Upper lobe of left lung (tissue), 6 donors: ENCODE results near the gene HEATR1. TPM values are rescaled to one million over a fixed set of nuclear protein-coding genes. Genes with fewer than 3 reads are reported as not detected.

ENCODE experiments used
- ATAC-seq, 2 donors: fragments of 200-7000 bp; cut with Tn5 transposase; one replicate each; pipeline ENCODE4 v1.9.1; 2022; ENCODE audit warnings: mild to moderate bottlenecking in 2 of 2, moderate library complexity in 2 of 2; ENCODE audit not compliant: low FRiP score in 2 of 2
- DNase-seq, 2 donors: peaks; one replicate each; pipeline ENCODE4 v3.0.0-alpha.2; 2019 to 2020
- H3K27ac ChIP-seq, 4 donors: fragments of 200-600 bp; sonication (generic); one replicate each; pipeline ENCODE4 v1.5.1; 2016 to 2019
- H3K27me3 ChIP-seq, 4 donors: fragments of 200-600 bp; sonication (generic); one replicate each; pipeline ENCODE4 v1.5.1; 2017 to 2019
- H3K36me3 ChIP-seq, 4 donors: fragments of 200-600 bp; sonication (generic); one replicate each; pipeline ENCODE4 v1.5.1; 2016 to 2019
- H3K4me1 ChIP-seq, 4 donors: fragments of 200-600 bp; sonication (generic); one replicate each; pipeline ENCODE4 v1.5.1; 2018 to 2019
- H3K4me3 ChIP-seq, 4 donors: fragments of 200-600 bp; sonication (generic); one replicate each; pipeline ENCODE4 v1.5.1; 2017 to 2019; ENCODE audit warnings: mild to moderate bottlenecking in 2 of 4, moderate library complexity in 1 of 4
- H3K9me3 ChIP-seq, 4 donors: fragments of 200-600 bp; sonication (generic); one replicate each; pipeline ENCODE4 v1.5.1; 2018 to 2019
- EP300 ChIP-seq, 4 donors: sonication (generic); formaldehyde crosslinking; IDR thresholded peaks; one replicate each; pipeline ENCODE4 v1.5.1; 2017; ENCODE audit warnings: antibody characterized with exemption in 4 of 4, control low read depth in 2 of 4
- POLR2A ChIP-seq, 4 donors: fragments of 450-650 bp; IDR thresholded peaks; one replicate each; pipeline ENCODE4 v1.5.1; 2016 to 2017; ENCODE audit warnings: antibody characterized with exemption in 4 of 4, mild to moderate bottlenecking in 2 of 4
- POLR2AphosphoS5 ChIP-seq, 2 donors: sonication (generic); formaldehyde crosslinking; IDR thresholded peaks; one replicate each; pipeline ENCODE4 v1.5.1; 2017; ENCODE audit warnings: antibody characterized with exemption in 2 of 2
- WGBS, 2 donors: methylation state at CpG; one replicate each; pipeline ENCODE4 v1.1.5; 2017 to 2018; 5-methylcytosine and 5-hydroxymethylcytosine counted together
- total RNA-seq, 6 donors: library from RNA; depleted of rRNA in 4 of 6; stranded (reverse); fragments of >200 nt in 4 of 6; gene quantifications; one replicate each; pipeline versions ENCODE4 v1.1.0 to v1.2.1, GENCODE V29; 2016 to 2021
- TF ChIP-seq, protein P1 (sequence below), 6 experiments: fragments of 450-650 bp in 4 of 6; fragments of 200-600 bp in 2 of 6; sonication (generic) in 2 of 6; IDR thresholded peaks; one replicate each; pipeline ENCODE4 v1.5.1; 2016 to 2019; ENCODE audit warnings: antibody characterized with exemption in 6 of 6
- donor health status: DM: no; HTN: no; CAD: no; lungs with moderate emphysema.
- donor health status: DM: no; HTN: yes; CAD: no; lungs with severe emphysema.

The HEATR1 gene
- total RNA-seq, 6 donors from 2014 or later, result 9.0 to 27.5 (median 18.5) TPM

DNA sequence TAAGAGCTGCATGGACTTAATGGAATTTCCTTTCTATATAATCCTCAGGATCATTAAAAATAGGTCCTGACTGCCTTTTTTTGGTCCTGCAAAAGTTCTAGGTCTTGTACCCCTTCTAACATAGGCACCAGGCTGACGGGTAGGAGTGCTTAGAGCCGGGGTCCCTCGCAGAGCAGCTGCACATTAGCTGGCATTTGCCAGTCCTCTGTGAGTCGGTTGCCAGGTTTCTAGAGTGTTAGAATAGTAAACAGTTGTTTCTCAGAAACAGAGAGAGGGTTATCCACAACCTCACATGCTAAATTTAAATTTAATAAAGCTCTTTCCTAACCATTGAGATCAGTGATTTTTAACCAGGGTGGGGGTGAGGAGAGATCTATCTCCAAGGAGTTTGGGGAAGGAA lies 35.4 kb upstream of the HEATR1 start:
- no peaks in the 10 kb centered on the region for H3K27me3 ChIP-seq
- no peak for TF ChIP-seq POLR2A (IDR thresholded peaks at IDR 0.05)
- TF ChIP-seq, protein P1, sequence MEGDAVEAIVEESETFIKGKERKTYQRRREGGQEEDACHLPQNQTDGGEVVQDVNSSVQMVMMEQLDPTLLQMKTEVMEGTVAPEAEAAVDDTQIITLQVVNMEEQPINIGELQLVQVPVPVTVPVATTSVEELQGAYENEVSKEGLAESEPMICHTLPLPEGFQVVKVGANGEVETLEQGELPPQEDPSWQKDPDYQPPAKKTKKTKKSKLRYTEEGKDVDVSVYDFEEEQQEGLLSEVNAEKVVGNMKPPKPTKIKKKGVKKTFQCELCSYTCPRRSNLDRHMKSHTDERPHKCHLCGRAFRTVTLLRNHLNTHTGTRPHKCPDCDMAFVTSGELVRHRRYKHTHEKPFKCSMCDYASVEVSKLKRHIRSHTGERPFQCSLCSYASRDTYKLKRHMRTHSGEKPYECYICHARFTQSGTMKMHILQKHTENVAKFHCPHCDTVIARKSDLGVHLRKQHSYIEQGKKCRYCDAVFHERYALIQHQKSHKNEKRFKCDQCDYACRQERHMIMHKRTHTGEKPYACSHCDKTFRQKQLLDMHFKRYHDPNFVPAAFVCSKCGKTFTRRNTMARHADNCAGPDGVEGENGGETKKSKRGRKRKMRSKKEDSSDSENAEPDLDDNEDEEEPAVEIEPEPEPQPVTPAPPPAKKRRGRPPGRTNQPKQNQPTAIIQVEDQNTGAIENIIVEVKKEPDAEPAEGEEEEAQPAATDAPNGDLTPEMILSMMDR (IDR thresholded peaks at IDR 0.05), result no peak
- TF ChIP-seq POLR2AphosphoS5 (IDR thresholded peaks at IDR 0.05), result no peak
- TF ChIP-seq EP300 (IDR thresholded peaks at IDR 0.05), result no peak
- no peaks in the 10 kb centered on the region for H3K36me3 ChIP-seq
- 61 to 63% methylated on average over 4 of the region's 4 CpGs for WGBS, 2 donors
- DNase-seq (no peak), ATAC-seq (no peak)
- H3K4me3 ChIP-seq, result no peak overlapping the region
- H3K9me3 ChIP-seq, result no peaks in the 10 kb centered on the region
- H3K4me1 ChIP-seq, result no peaks in the 10 kb centered on the region
- no peak overlapping the region for H3K27ac ChIP-seq

DNA sequence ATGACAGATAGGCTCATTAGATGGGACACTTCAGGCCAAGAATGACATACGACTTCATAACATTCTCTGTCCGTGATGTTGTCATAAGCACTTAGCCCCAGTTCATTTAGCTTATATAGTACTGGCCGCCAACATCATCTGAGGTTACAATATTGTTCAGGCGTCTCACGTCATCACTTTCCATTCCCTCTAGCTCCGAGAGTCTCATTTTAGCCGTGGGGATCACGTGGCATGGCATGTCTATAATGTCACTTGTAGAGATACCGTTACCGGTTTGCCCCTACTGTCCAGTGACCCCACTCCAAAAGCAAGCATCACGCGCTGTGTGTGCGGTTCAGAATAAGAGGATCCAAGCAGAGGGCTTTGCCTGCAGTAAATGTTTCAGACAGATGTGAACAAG lies 34.6 kb upstream of the HEATR1 start:
- H3K4me3 ChIP-seq, result no peak overlapping the region
- no peaks in the 10 kb centered on the region for H3K27me3 ChIP-seq
- no peaks in the 10 kb centered on the region for H3K36me3 ChIP-seq
- DNase-seq (no peak), ATAC-seq (no peak)
- TF ChIP-seq POLR2AphosphoS5 (IDR thresholded peaks at IDR 0.05) (no peak), POLR2A (IDR thresholded peaks at IDR 0.05) (no peak), EP300 (IDR thresholded peaks at IDR 0.05) (no peak)
- TF ChIP-seq, protein P1 (IDR thresholded peaks at IDR 0.05), result no peak
- WGBS, 2 donors, result 84 to 90% methylated on average over 13 of the region's 13 CpGs
- no peaks in the 10 kb centered on the region for H3K4me1 ChIP-seq
- no peak overlapping the region for H3K27ac ChIP-seq
- no peaks in the 10 kb centered on the region for H3K9me3 ChIP-seq

GRCh38 chr1:236636017-236636416 lies 31.7 kb upstream of the HEATR1 start:
- 70 to 78% methylated on average over 7 of the region's 7 CpGs for WGBS, 2 donors
- Histone ChIP-seq H3K9me3 (no peaks in the 10 kb centered on the region), H3K27ac (no peak overlapping the region), H3K27me3 (no peaks in the 10 kb centered on the region), H3K4me1 (no peaks in the 10 kb centered on the region), H3K4me3 (no peak overlapping the region), H3K36me3 (no peaks in the 10 kb centered on the region)
- TF ChIP-seq POLR2A (IDR thresholded peaks at IDR 0.05) (no peak), EP300 (IDR thresholded peaks at IDR 0.05) (no peak), POLR2AphosphoS5 (IDR thresholded peaks at IDR 0.05) (no peak)
- DNase-seq (no peak), ATAC-seq (no peak)

DNA sequence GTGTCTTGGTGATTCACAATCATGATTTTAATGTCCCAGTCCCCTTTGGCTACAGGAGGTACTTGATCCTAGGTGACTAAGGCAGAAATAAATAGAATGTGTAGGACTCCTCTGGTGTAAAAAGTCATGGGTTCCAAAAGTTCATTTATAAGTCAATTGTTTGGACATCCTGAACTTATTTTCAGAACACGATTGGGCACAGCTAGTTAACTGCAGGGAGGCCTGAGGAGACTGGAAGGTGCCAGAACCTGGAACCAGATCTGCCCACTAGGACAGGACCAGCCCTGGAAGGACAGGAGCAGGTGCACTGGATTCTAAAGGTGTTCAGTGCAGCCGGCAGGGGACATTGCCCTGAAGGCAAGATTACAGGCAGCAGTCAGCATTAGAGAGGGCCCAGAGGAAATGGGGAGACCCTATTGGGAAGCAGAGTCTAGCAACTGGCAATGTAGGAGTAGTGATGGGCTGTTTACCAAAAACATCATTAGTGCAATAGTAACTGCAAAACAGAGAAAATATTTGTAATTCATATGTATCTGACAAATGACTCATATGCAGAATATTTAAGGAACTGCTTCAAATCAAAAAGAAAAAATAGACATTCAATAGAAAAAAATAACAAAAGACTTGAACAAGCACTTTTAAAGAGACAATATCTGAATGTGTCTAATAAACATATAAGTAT lies 23.6 kb upstream of the HEATR1 start:
- Histone ChIP-seq H3K27me3 (no peaks in the 10 kb centered on the region), H3K4me1 (no peaks in the 10 kb centered on the region), H3K36me3 (no peaks in the 10 kb centered on the region), H3K9me3 (peaks cover 0 to 2% (median 0%) of the 10 kb centered on the region in 4 donors), H3K4me3 (no peak overlapping the region), H3K27ac (no peak overlapping the region)
- WGBS, 2 donors, result 71 to 94% methylated on average over 2 of the region's 2 CpGs
- DNase-seq (no peak), ATAC-seq (no peak)
- TF ChIP-seq POLR2AphosphoS5 (IDR thresholded peaks at IDR 0.05) (no peak), POLR2A (IDR thresholded peaks at IDR 0.05) (no peak), EP300 (IDR thresholded peaks at IDR 0.05) (no peak)
- TF ChIP-seq, protein P1 (IDR thresholded peaks at IDR 0.05), result no peak

DNA sequence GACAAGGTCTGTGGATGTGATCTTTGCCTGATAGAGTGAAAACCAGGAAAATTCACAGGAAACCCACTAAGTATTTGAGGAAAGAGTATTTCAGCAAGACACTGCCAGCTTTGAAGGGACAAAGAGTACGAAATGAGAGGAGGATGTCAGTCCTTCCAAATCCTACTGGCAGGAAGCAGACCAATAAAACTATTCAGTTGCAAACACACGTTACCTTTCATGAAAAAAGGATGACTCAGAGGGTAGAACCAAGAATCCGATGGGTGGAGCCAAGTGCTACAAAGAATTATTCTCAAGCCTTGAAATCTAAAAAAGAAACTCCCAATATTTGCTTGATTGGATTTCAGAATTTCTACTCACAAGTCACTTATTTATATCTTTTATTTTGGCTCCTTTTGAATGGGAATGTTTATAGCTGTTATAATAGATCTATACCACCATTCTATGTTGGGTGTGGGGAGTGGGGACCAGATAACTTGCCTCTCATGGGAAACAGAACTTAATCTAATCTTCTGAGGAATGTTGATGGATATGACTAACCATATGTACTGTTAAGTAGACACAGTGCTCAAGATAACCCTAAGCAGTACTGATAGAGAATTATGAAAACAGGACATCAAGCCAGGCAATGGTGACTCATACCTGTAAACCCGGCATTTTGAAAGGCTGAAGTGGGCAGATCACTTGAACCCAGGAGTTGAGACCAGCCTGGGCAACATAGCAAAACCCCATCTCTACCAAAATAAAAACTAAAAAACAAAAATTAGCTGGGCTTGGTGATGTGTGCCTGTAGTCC lies 19.3 kb upstream of the HEATR1 start:
- peaks cover 0 to 10% (median 7%) of the 10 kb centered on the region in 4 donors for H3K9me3 ChIP-seq
- H3K4me1 ChIP-seq, result no peaks in the 10 kb centered on the region
- 68 to 76% methylated on average over 4 of the region's 4 CpGs for WGBS, 2 donors
- TF ChIP-seq EP300 (IDR thresholded peaks at IDR 0.05), result no peak
- no peak for TF ChIP-seq POLR2AphosphoS5 (IDR thresholded peaks at IDR 0.05)
- TF ChIP-seq, protein P1 (IDR thresholded peaks at IDR 0.05), result no peak
- no peak for TF ChIP-seq POLR2A (IDR thresholded peaks at IDR 0.05)
- H3K27me3 ChIP-seq, result no peaks in the 10 kb centered on the region
- H3K36me3 ChIP-seq, result no peaks in the 10 kb centered on the region
- H3K4me3 ChIP-seq, result no peak overlapping the region
- DNase-seq (no peak), ATAC-seq (no peak)
- H3K27ac ChIP-seq, result no peak overlapping the region
